A549 (cell line): Measurements from ENCODE around the gene AXDND1.
"Not testable (repeated sequence)": the region's sequence is repeated elsewhere in the genome, so short reads cannot be mapped to it uniquely, and the experiment has no call there.

Source experiments
- BHLHE40 ChIP-seq: IDR thresholded peaks from 2 replicates; pipeline ENCODE4 v1.6.1; 2012; ENCODE audit warnings: low read depth, low read length, inconsistent platforms
- POLR2A ChIP-seq: IDR thresholded peaks from 2 replicates; pipeline ENCODE4 v1.6.1; 2012; ENCODE audit warnings: mild to moderate bottlenecking, low read length
- TF ChIP-seq, protein P1 (sequence below): IDR thresholded peaks from 2 replicates; pipeline ENCODE4 v1.6.1; 2012

DNA sequence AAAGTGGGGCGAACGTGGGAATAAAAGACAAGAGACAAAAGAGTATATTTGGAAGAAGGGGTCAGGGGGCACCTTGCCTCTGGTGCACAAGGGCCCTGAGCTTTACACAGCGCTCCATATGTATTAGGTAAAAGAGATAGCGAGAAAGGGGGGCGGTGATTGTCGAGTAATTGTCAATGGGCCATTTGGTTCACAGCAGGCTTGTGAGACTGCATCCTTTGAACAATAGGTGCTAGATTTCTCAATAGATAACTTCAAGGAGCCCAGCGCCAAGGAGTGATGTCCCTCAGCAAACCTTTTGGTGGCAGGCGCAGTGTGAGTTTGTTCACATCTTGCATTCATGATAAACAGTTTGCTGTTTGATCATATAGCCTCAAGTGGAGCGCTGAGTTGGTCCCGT, 77.1 kb downstream of the AXDND1 start:
- not testable (repeated sequence) for TF ChIP-seq BHLHE40, POLR2A
- TF ChIP-seq, protein P1, sequence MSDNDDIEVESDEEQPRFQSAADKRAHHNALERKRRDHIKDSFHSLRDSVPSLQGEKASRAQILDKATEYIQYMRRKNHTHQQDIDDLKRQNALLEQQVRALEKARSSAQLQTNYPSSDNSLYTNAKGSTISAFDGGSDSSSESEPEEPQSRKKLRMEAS, result not testable (repeated sequence)
